Measurements from ENCODE around the gene KRT86. TPM values are rescaled to one million over a fixed set of nuclear protein-coding genes. Genes with fewer than 3 reads are reported as not detected.
"Not testable (repeated sequence)": the region's sequence is repeated elsewhere in the genome, so short reads cannot be mapped to it uniquely, and the experiment has no call there.

The KRT86 gene
- total RNA-seq, 1 donor from 2014 or later: 0.52 TPM

DNA sequence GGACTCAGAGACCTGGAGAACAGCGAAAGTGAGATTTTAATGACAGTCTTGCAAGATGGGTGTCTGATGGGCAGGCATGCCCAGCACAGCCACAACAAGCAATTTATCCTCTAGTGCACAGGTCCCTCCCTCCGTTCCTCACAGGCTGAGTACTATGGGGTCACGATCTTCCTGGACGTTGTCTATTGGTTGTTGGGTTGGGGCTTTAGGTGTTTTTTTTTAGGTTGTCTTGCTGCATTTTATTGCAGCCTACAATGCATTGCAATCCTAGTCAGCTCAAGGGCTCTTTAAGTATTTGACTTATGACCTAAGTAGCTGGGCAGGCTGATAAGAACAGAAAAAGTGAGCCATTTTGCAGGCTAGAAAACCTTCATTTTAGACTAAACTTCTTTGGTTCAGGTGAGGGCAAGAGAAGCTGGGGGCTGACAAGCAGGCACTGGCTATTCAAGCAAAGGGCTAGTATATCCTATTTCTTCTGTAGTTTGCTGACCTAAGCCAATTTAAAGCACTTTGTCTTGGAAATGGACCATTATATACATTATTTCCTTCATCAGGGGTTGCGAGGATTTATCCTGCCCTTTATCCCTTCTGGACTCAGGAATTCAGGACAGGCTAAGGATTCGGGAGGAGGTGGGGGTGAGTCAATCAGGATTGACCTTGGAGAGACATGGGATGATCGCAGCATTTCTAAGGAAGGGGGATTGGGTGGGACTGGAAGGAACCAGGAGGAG is 35.4 kb upstream of the KRT86 start:
- Histone ChIP-seq H3K9me3 (ENCODE audit: control insufficient read depth in 3 of 3, low read length in 3 of 3) (no peaks in the 10 kb centered on the region), H3K27ac (ENCODE audit: low read depth, low read length) (no peak overlapping the region), H3K27me3 (ENCODE audit: control insufficient read depth in 3 of 3, insufficient read depth in 3 of 3, low read length in 3 of 3) (peaks cover 4 to 19% (median 15%) of the 10 kb centered on the region in 3 donors), H3K9ac (ENCODE audit: low read depth in 1 of 3, low read length in 3 of 3) (no peak overlapping the region), H3K4me3 (ENCODE audit: low read length in 3 of 3) (no peak overlapping the region), H3K4me1 (ENCODE audit: control insufficient read depth in 3 of 3, insufficient read depth in 3 of 3, low read length in 3 of 3) (peaks cover 9 to 11% (median 11%) of the 10 kb centered on the region in 3 donors), H3K36me3 (ENCODE audit: control insufficient read depth in 3 of 3, insufficient read depth in 3 of 3, low read length in 3 of 3) (no peaks in the 10 kb centered on the region)

DNA sequence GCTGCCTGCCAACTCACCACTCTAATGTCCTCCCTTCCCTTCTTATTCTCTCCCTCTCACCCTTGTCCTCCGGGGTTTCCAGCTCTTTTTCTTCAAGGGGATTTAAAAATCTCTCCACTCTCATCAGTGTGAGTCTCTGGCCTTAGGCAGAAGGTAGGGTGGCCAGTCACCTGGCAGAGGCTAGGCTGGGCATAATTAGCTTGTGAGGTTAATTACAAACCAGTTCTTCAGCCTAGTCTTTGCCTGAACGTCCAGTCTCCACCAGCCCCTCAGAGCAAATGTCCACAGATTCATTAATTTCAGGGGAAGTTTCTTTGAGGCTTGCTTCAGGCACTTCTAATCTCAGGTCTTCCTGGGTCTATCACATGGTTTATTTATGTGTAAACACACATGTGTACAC is 34.7 kb upstream of the KRT86 start:
- H3K9ac ChIP-seq (ENCODE audit: low read depth in 1 of 3, low read length in 3 of 3): no peak overlapping the region
- H3K9me3 ChIP-seq (ENCODE audit: control insufficient read depth in 3 of 3, low read length in 3 of 3): no peaks in the 10 kb centered on the region
- peaks cover 4 to 16% (median 11%) of the 10 kb centered on the region in 3 donors for H3K27me3 ChIP-seq (ENCODE audit: control insufficient read depth in 3 of 3, insufficient read depth in 3 of 3, low read length in 3 of 3)
- H3K4me3 ChIP-seq (ENCODE audit: low read length in 3 of 3): no peak overlapping the region
- H3K27ac ChIP-seq (ENCODE audit: low read depth, low read length): no peak overlapping the region
- H3K4me1 ChIP-seq (ENCODE audit: control insufficient read depth in 3 of 3, insufficient read depth in 3 of 3, low read length in 3 of 3): peaks cover 15 to 17% (median 17%) of the 10 kb centered on the region in 3 donors
- H3K36me3 ChIP-seq (ENCODE audit: control insufficient read depth in 3 of 3, insufficient read depth in 3 of 3, low read length in 3 of 3): no peaks in the 10 kb centered on the region

DNA sequence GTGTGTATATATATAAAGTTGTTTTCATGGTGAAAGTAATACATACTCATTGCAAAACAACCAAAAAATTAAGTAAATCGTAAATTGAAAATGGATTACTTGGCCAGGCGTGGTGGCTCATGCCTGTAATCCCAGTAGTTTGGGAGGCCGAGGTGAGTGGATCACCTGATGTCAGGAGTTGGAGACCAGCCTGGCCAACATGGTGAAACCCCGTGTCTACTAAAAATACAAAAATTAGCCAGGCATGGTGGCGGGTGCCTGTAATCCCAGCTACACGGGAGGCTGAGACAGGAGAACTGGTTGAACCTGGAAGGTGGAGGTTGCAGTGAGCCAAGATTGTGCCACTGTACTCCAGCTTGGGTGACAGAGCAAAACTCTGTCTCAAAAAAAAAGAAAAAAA is 34.2 kb upstream of the KRT86 start:
- not testable (repeated sequence) for H3K9ac ChIP-seq (ENCODE audit: low read depth in 1 of 3, low read length in 3 of 3); H3K9me3 ChIP-seq (ENCODE audit: control insufficient read depth in 3 of 3, low read length in 3 of 3); H3K4me3 ChIP-seq (ENCODE audit: low read length in 3 of 3); H3K27ac ChIP-seq (ENCODE audit: low read depth, low read length); H3K36me3 ChIP-seq (ENCODE audit: control insufficient read depth in 3 of 3, insufficient read depth in 3 of 3, low read length in 3 of 3)
- Histone ChIP-seq H3K27me3 (ENCODE audit: control insufficient read depth in 3 of 3, insufficient read depth in 3 of 3, low read length in 3 of 3) (peaks cover 0 to 11% (median 6%) of the 10 kb centered on the region in 3 donors), H3K4me1 (ENCODE audit: control insufficient read depth in 3 of 3, insufficient read depth in 3 of 3, low read length in 3 of 3) (peaks cover 15 to 21% (median 19%) of the 10 kb centered on the region in 3 donors)

GRCh38 chr12:52241205-52241842 is 33.1 kb upstream of the KRT86 start:
- Histone ChIP-seq H3K9ac (ENCODE audit: low read depth in 1 of 3, low read length in 3 of 3) (no peak overlapping the region), H3K9me3 (ENCODE audit: control insufficient read depth in 3 of 3, low read length in 3 of 3) (no peaks in the 10 kb centered on the region), H3K27ac (ENCODE audit: low read depth, low read length) (no peak overlapping the region), H3K27me3 (ENCODE audit: control insufficient read depth in 3 of 3, insufficient read depth in 3 of 3, low read length in 3 of 3) (peaks cover 0 to 5% (median 0%) of the 10 kb centered on the region in 3 donors), H3K4me1 (ENCODE audit: control insufficient read depth in 3 of 3, insufficient read depth in 3 of 3, low read length in 3 of 3) (peaks cover 18 to 30% (median 29%) of the 10 kb centered on the region in 3 donors), H3K36me3 (ENCODE audit: control insufficient read depth in 3 of 3, insufficient read depth in 3 of 3, low read length in 3 of 3) (no peaks in the 10 kb centered on the region), H3K4me3 (ENCODE audit: low read length in 3 of 3) (no peak overlapping the region)

DNA sequence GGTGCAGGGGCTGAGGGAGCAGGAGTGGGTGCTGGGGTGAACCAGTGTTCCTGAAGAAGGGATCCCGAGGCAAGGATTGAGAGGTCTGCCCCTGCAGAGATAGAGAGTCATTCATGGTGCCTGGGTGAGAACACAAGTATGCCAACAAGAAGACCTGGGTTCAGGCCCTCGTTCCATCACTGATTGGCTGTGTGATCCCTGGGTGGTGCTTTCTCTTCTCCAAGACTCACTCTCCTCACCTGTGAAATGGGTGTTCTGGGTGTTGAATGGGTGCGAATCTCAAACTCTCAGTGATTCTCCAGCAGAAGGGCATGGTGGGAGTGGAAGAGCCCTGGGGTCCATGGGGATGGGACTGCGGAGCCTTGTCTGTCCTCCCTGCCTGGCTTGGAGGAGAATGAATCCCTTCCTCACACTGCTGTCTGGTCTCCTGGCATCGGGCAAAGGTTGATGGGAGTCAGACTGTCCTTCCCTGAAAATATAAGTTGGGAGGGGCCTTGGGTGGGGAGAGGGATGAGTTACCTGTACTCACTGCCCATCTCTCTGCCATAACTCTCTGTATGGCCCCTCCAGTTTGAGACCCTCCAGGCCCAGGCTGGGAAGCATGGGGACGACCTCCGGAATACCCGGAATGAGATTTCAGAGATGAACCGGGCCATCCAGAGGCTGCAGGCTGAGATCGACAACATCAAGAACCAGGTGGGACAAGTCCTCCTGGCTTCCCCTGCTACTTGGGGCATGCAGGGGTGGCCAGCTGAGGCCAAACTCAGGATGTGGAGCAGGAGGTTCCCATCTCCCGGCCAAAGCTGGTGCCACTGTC is 31.8 kb upstream of the KRT86 start:
- H3K9ac ChIP-seq (ENCODE audit: low read depth in 1 of 3, low read length in 3 of 3): peak overlapping the region in 1 of 3 donors; percentile 25
- peaks cover 0 to 3% (median 0%) of the 10 kb centered on the region in 3 donors for H3K27me3 ChIP-seq (ENCODE audit: control insufficient read depth in 3 of 3, insufficient read depth in 3 of 3, low read length in 3 of 3)
- H3K36me3 ChIP-seq (ENCODE audit: control insufficient read depth in 3 of 3, insufficient read depth in 3 of 3, low read length in 3 of 3): no peaks in the 10 kb centered on the region
- H3K27ac ChIP-seq (ENCODE audit: low read depth, low read length): no peak overlapping the region
- H3K9me3 ChIP-seq (ENCODE audit: control insufficient read depth in 3 of 3, low read length in 3 of 3): no peaks in the 10 kb centered on the region
- no peak overlapping the region for H3K4me3 ChIP-seq (ENCODE audit: low read length in 3 of 3)
- H3K4me1 ChIP-seq (ENCODE audit: control insufficient read depth in 3 of 3, insufficient read depth in 3 of 3, low read length in 3 of 3): peaks cover 30 to 43% (median 42%) of the 10 kb centered on the region in 3 donors

DNA sequence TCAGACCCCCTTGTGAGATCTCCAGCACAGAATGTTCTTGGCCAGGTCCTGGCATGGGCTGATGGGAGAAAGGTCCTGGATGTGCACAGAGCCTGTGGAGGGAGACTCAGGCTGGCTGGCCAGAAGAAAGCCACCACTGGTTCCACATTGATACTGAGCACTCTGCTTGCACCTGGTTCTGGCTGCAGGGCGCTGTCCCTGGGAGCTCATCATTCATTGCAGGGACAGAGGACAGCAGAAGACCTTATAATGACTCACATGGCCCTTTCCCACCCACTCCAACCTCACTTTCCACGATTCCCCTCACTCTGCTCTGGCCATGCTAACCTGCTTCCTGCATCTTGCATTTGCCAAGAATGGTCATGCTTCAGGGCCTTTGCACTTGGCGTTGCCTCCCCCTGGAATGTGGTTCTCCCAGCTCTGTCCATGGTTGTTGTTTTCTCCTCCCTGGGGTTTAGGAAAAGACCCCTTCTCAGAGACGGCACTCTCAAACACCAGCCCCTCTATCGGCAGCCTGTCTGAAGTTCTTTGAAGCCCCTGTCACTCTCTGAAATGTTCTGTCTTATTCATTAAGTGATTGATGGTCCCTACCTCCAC is 31.1 kb upstream of the KRT86 start:
- H3K36me3 ChIP-seq (ENCODE audit: control insufficient read depth in 3 of 3, insufficient read depth in 3 of 3, low read length in 3 of 3): no peaks in the 10 kb centered on the region
- H3K4me3 ChIP-seq (ENCODE audit: low read length in 3 of 3): no peak overlapping the region
- H3K9ac ChIP-seq (ENCODE audit: low read depth in 1 of 3, low read length in 3 of 3): peak overlapping the region in 1 of 3 donors; percentile 25
- H3K27ac ChIP-seq (ENCODE audit: low read depth, low read length): no peak overlapping the region
- no peaks in the 10 kb centered on the region for H3K9me3 ChIP-seq (ENCODE audit: control insufficient read depth in 3 of 3, low read length in 3 of 3)
- H3K27me3 ChIP-seq (ENCODE audit: control insufficient read depth in 3 of 3, insufficient read depth in 3 of 3, low read length in 3 of 3): peaks cover 0 to 3% (median 0%) of the 10 kb centered on the region in 3 donors
- H3K4me1 ChIP-seq (ENCODE audit: control insufficient read depth in 3 of 3, insufficient read depth in 3 of 3, low read length in 3 of 3): peaks cover 35 to 49% (median 49%) of the 10 kb centered on the region in 3 donors

- H3K9me3 ChIP-seq (ENCODE audit: control insufficient read depth in 3 of 3, low read length in 3 of 3): no peaks in the 10 kb centered on the region
- no peak overlapping the region for H3K4me3 ChIP-seq (ENCODE audit: low read length in 3 of 3)
- H3K4me1 ChIP-seq (ENCODE audit: control insufficient read depth in 3 of 3, insufficient read depth in 3 of 3, low read length in 3 of 3): peaks cover 39 to 56% (median 56%) of the 10 kb centered on the region in 3 donors
- H3K36me3 ChIP-seq (ENCODE audit: control insufficient read depth in 3 of 3, insufficient read depth in 3 of 3, low read length in 3 of 3): no peaks in the 10 kb centered on the region
- peak overlapping the region; percentile 44 for H3K27ac ChIP-seq (ENCODE audit: low read depth, low read length)
- peak overlapping the region in 1 of 3 donors; percentile 54 for H3K9ac ChIP-seq (ENCODE audit: low read depth in 1 of 3, low read length in 3 of 3)
- H3K27me3 ChIP-seq (ENCODE audit: control insufficient read depth in 3 of 3, insufficient read depth in 3 of 3, low read length in 3 of 3): peaks cover 0 to 3% (median 0%) of the 10 kb centered on the region in 3 donors
Measured at GRCh38 chr12:52243856-52244614, 30.4 kb upstream of the KRT86 start.

GRCh38 chr12:52244615-52244994 is 29.8 kb upstream of the KRT86 start:
- Histone ChIP-seq H3K9me3 (ENCODE audit: control insufficient read depth in 3 of 3, low read length in 3 of 3) (no peaks in the 10 kb centered on the region), H3K9ac (ENCODE audit: low read depth in 1 of 3, low read length in 3 of 3) (peak overlapping the region in 1 of 3 donors; percentile 54), H3K4me1 (ENCODE audit: control insufficient read depth in 3 of 3, insufficient read depth in 3 of 3, low read length in 3 of 3) (peaks cover 45 to 62% (median 61%) of the 10 kb centered on the region in 3 donors), H3K36me3 (ENCODE audit: control insufficient read depth in 3 of 3, insufficient read depth in 3 of 3, low read length in 3 of 3) (no peaks in the 10 kb centered on the region), H3K27me3 (ENCODE audit: control insufficient read depth in 3 of 3, insufficient read depth in 3 of 3, low read length in 3 of 3) (peaks cover 0 to 3% (median 0%) of the 10 kb centered on the region in 3 donors), H3K27ac (ENCODE audit: low read depth, low read length) (peak overlapping the region; percentile 44), H3K4me3 (ENCODE audit: low read length in 3 of 3) (no peak overlapping the region)
